AG04450 (cell line): ENCODE results near the gene GDPD3. TPM values are rescaled to one million over a fixed set of nuclear protein-coding genes. Genes with fewer than 3 reads are reported as not detected.

Experiments used
- CTCF ChIA-PET: fragments of 300-600, 350-600 bp; formaldehyde crosslinking; extraction: SDS; loops from one replicate; lab custom pipeline; 2022; ENCODE audit warnings: antibody characterized with exemption, inconsistent platforms; lab: Charles Lee
- POLR2A ChIA-PET: fragments of 350-600 bp; formaldehyde crosslinking; extraction: SDS; loops from one replicate; lab custom pipeline; 2021; ENCODE audit warnings: antibody characterized with exemption, inconsistent platforms; lab: Yijun Ruan, JAX
- DNase-seq: peaks from one replicate; pipeline ENCODE4 v3.0.0-alpha.2; 2011; ENCODE audit warnings: low read depth, low spot score
- H3K27ac ChIP-seq: one replicate; pipeline ENCODE4 v1.5.1; 2012; ENCODE audit warnings: low read depth, low read length, control low read depth
- H3K27me3 ChIP-seq: one replicate; pipeline ENCODE4 v1.6.0; 2012; ENCODE audit warnings: low read length; ENCODE audit not compliant: control insufficient read depth, insufficient read depth
- H3K4me3 ChIP-seq: 2 replicates; pipeline ENCODE4 v1.5.1; 2011; ENCODE audit warnings: mild to moderate bottlenecking, low read depth, low read length, control low read depth
- H3K9me3 ChIP-seq: 2 replicates; pipeline ENCODE4 v1.5.1; 2012; ENCODE audit warnings: low read length; ENCODE audit not compliant: control insufficient read depth, insufficient read depth
- polyA plus RNA-seq: library from polyadenylated mRNA; depleted of rRNA; stranded (reverse); fragments of >200 nt; gene quantifications from 2 replicates; pipeline ENCODE4 v1.2.3, GENCODE V29; 2011
- TF ChIP-seq, protein P1 (sequence below): IDR thresholded peaks from 2 replicates; pipeline ENCODE4 v1.5.1; 2011; ENCODE audit warnings: low read depth, low read length, control low read depth, inconsistent platforms

GDPD3 gene
- polyA plus RNA-seq, 1 experiment: 1.9 TPM

DNA sequence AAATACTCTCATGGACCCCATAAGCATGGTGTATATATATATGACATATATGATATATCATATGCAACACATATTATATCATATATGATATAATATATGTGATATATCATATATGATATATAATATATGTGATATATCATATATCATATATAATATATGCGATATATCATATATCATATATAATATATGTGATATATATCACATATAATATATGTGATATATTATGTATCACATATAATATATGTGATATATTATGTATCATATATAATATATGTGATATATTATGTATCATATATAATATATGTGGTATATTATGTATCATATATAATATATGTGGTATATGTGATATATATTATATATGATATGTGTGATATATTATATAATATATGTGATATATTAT lies 31.6 kb upstream of the GDPD3 start:
- CTCF ChIA-PET: no interaction called here
- TF ChIP-seq, protein P1, sequence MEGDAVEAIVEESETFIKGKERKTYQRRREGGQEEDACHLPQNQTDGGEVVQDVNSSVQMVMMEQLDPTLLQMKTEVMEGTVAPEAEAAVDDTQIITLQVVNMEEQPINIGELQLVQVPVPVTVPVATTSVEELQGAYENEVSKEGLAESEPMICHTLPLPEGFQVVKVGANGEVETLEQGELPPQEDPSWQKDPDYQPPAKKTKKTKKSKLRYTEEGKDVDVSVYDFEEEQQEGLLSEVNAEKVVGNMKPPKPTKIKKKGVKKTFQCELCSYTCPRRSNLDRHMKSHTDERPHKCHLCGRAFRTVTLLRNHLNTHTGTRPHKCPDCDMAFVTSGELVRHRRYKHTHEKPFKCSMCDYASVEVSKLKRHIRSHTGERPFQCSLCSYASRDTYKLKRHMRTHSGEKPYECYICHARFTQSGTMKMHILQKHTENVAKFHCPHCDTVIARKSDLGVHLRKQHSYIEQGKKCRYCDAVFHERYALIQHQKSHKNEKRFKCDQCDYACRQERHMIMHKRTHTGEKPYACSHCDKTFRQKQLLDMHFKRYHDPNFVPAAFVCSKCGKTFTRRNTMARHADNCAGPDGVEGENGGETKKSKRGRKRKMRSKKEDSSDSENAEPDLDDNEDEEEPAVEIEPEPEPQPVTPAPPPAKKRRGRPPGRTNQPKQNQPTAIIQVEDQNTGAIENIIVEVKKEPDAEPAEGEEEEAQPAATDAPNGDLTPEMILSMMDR: no peak
- Histone ChIP-seq H3K9me3 (peaks cover 7% of the 10 kb centered on the region; the same call in 1 of the 2 replicates), H3K27me3 (peaks cover 4% of the 10 kb centered on the region), H3K4me3 (no peak overlapping the region), H3K27ac (no peak overlapping the region)
- no peak for DNase-seq
- POLR2A ChIA-PET: no interaction called here

DNA sequence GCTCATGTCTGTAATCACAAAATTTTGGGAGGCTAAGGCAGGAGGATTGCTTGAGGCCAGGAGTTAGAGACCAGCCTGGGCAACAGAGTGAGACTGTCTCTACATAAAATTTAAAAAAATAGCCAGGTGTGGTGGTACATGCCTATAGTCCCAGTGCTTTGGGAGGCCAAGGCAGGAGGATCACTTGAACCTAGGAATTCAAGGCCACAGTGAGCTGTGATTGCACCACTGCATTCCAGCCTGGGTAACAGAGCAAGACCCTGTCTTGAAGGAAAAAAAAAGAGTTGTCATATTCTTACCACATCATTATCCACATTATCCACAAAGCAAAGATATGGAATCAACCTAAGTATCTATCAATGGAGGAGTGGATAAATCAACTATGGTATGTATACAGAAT lies 30.7 kb upstream of the GDPD3 start:
- H3K4me3 ChIP-seq: no peak overlapping the region
- CTCF ChIA-PET: no interaction called here
- POLR2A ChIA-PET: no interaction called here
- no peak for DNase-seq
- TF ChIP-seq, protein P1: no peak
- H3K9me3 ChIP-seq: peaks cover 4% of the 10 kb centered on the region; the same call in 1 of the 2 replicates
- H3K27me3 ChIP-seq: peaks cover 4% of the 10 kb centered on the region
- H3K27ac ChIP-seq: no peak overlapping the region

DNA sequence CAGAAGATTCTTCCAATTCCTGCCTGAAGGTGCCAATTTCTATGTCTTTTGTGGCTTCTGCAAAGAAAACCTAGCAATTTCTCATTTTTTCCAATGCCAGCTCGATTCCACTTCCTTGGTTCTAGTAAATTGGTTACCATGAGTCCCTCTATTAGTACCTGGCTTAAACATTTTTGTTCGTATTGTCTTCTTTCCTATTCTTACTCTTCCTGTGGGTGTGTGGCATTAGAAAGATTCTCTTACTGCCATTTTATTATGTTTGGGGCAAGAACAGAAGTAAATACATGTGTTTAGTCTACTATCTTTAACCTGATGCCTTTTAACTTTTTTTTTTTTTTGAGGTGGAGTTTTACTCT lies 30.0 kb upstream of the GDPD3 start:
- no peak overlapping the region for H3K4me3 ChIP-seq
- TF ChIP-seq, protein P1: no peak
- ChIA-PET CTCF (no interaction called here), POLR2A (no interaction called here)
- H3K27me3 ChIP-seq: peaks cover 4% of the 10 kb centered on the region
- no peak for DNase-seq
- H3K9me3 ChIP-seq: no peaks in the 10 kb centered on the region
- H3K27ac ChIP-seq: no peak overlapping the region

DNA sequence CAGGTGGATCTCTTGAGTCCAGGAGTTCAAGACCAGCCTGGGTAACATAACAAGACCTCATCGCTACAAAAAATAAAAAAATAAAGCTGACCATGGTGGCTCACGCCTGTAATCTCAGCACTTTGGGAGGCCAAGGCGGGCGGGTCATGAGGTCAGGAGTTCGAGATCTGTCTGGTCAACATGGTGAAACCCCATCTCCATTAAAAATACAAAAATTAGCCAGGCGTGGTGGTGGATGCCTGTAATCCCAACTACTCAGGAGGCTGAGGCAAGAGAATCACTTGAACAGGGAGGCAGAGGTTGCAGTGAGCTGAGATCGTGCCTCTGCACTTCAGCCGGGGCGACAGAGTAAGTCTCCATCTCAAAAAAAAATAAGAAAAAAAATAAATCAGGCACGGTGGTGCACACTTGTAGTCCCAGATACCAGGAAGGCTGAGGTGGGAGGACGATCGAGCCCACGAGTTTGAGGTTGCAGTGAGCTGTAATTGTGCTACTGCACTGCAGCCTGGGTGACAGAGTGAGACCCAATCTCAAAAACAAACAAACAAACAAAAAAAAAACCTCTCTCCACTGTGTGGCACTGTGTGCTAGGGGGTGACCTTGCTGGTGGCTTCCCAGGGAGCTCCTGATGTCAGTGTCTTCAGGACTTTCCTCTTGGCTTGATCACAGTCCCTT lies 29.5 kb upstream of the GDPD3 start:
- Histone ChIP-seq H3K4me3 (no peak overlapping the region), H3K27ac (no peak overlapping the region), H3K9me3 (no peaks in the 10 kb centered on the region), H3K27me3 (peaks cover 6% of the 10 kb centered on the region)
- DNase-seq: no peak
- ChIA-PET CTCF (no interaction called here), POLR2A (no interaction called here)
- TF ChIP-seq, protein P1: no peak

DNA sequence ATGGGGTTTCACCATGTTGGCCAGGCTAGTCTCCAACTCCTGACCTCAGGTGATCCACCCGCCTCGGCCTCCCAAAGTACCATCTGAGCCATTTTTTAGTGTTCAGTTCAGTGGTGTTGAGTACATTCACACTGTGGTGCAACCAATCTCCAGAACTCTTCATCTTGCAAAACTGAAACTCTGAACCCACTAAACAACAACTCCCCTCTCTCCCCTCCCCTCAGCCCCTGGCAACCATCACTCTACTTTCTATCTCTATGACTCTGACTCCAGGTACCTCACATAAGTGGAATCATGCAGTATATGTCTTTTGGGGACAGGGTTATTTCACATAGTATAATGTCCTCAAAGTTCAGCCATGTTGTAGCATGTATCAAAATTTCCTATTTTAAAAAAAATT lies 28.4 kb upstream of the GDPD3 start:
- Histone ChIP-seq H3K27ac (no peak overlapping the region), H3K4me3 (no peak overlapping the region), H3K27me3 (peaks cover 7% of the 10 kb centered on the region), H3K9me3 (no peaks in the 10 kb centered on the region)
- no peak for DNase-seq
- CTCF ChIA-PET: no interaction called here
- TF ChIP-seq, protein P1: no peak
- POLR2A ChIA-PET: interaction anchor here (0.7 kb wide), 1 partner anchor 20 kb away, joined by 8 read pairs; no protein-coding TSS in a partner anchor
